DOHH2 (cell line): Measurements from ENCODE around the gene SLC6A20.

Experiments
- H3F3A ChIP-seq: fragments of 200-600 bp; sonication (generic), shearing (Covaris generic); 2 replicates; pipeline ENCODE4 v1.6.0; 2016; ENCODE audit warnings: antibody characterized with exemption, mild to moderate bottlenecking; ENCODE audit not compliant: control insufficient read depth, insufficient read depth
- H3K27ac ChIP-seq: fragments of 200-600 bp; sonication (generic); 2 replicates; pipeline ENCODE4 v1.5.1; 2014; ENCODE audit warnings: low read depth, mild to moderate bottlenecking, low read length, moderate library complexity
- H3K27me3 ChIP-seq: fragments of 200-600 bp; sonication (generic); 2 replicates; pipeline ENCODE4 v1.6.1; 2014; ENCODE audit warnings: mild to moderate bottlenecking, low read length, mixed read lengths; ENCODE audit not compliant: control insufficient read depth
- H3K36me3 ChIP-seq: fragments of 200-600 bp; sonication (generic); 2 replicates; pipeline ENCODE4 v1.6.1; 2014; ENCODE audit warnings: mild to moderate bottlenecking, low read length, moderate library complexity, mixed read lengths; ENCODE audit not compliant: control insufficient read depth
- H3K4me1 ChIP-seq: fragments of 200-600 bp; sonication (generic); 2 replicates; pipeline ENCODE4 v1.6.1; 2014; ENCODE audit warnings: mild to moderate bottlenecking, low read length, mixed read lengths; ENCODE audit not compliant: control insufficient read depth
- H3K4me2 ChIP-seq: fragments of 200-600 bp; sonication (generic); 2 replicates; pipeline ENCODE4 v1.6.0; 2014; ENCODE audit warnings: mild to moderate bottlenecking, low read length, moderate library complexity
- H3K4me3 ChIP-seq: fragments of 200-600 bp; sonication (generic); 2 replicates; pipeline ENCODE4 v1.5.1; 2014; ENCODE audit warnings: mild to moderate bottlenecking, low read length, mixed read lengths
- H3K79me2 ChIP-seq: fragments of 200-600 bp; sonication (generic); 2 replicates; pipeline ENCODE4 v1.6.1; 2014; ENCODE audit warnings: mild to moderate bottlenecking, low read length, mixed read lengths; ENCODE audit not compliant: control insufficient read depth
- H3K9me2 ChIP-seq: fragments of 200-600 bp; sonication (generic); replicated peaks from 2 replicates; pipeline ENCODE4 v1.6.1; 2014; ENCODE audit warnings: mild to moderate bottlenecking, low read length, mixed read lengths; ENCODE audit not compliant: control insufficient read depth
- H3K9me3 ChIP-seq: fragments of 200-600 bp; sonication (generic); 2 replicates; pipeline ENCODE4 v1.6.1; 2014; ENCODE audit warnings: antibody characterized with exemption, low read length, mixed read lengths; ENCODE audit not compliant: control insufficient read depth, insufficient read depth
- H4K20me1 ChIP-seq: fragments of 200-600 bp; sonication (generic); 2 replicates; pipeline ENCODE4 v1.6.0; 2014; ENCODE audit warnings: low read depth, mild to moderate bottlenecking, antibody characterized with exemption, low read length, moderate library complexity; ENCODE audit not compliant: control insufficient read depth, insufficient read depth
- CTCF ChIP-seq: fragments of 200-600 bp; sonication (generic); IDR thresholded peaks from one replicate; pipeline ENCODE4 v1.5.1; 2014; ENCODE audit warnings: antibody characterized with exemption, mild to moderate bottlenecking, low read depth, low read length; ENCODE audit not compliant: poor library complexity, severe bottlenecking
- EZH2phosphoT487 ChIP-seq: fragments of 200-600 bp; sonication (generic); IDR thresholded peaks from 2 replicates; pipeline ENCODE4 v1.6.1; 2017; ENCODE audit warnings: borderline replicate concordance, mild to moderate bottlenecking, antibody characterized with exemption, low read length, moderate library complexity, mixed read lengths

SLC6A20 gene

GRCh38 chr3:45779746-45780735 lies 16.3 kb downstream of the SLC6A20 start:
- Histone ChIP-seq H3K27me3 (no peaks in the 10 kb centered on the region), H3K4me3 (no peak overlapping the region), H3K27ac (no peak overlapping the region), H3K36me3 (no peaks in the 10 kb centered on the region), H3K4me2 (no peak overlapping the region), H3K4me1 (no peaks in the 10 kb centered on the region), H3K9me3 (no peaks in the 10 kb centered on the region), H3F3A (no peaks in the 10 kb centered on the region), H3K9me2 (no peaks in the 10 kb centered on the region), H3K79me2 (no peaks in the 10 kb centered on the region), H4K20me1 (no peaks in the 10 kb centered on the region)
- TF ChIP-seq EZH2phosphoT487 (no peak), CTCF (no peak)

DNA sequence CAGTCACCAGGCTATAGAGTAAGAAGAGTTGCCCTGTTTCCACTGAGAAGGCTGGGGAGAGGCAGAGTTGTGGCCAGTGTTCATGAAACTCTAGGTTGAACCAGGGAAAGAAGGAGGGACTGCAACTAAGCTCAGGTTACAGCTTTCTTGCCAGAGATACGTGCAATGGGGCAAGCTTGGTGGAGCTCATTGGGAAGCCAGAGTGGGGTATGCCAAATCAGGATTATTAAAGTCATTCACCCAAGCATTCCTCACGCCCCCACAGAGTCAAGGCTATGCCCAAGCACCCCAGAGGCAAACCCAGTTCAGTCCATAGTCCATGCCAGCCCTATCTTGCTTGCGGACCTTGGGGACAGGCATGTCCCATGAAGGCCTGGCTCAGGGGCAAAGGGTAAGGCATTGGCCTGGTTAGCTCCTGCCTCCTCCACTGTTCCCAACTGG lies 17.6 kb downstream of the SLC6A20 start:
- Histone ChIP-seq H3K79me2 (no peaks in the 10 kb centered on the region), H3K36me3 (no peaks in the 10 kb centered on the region), H3K4me2 (no peak overlapping the region), H3K4me1 (no peaks in the 10 kb centered on the region), H3K27ac (no peak overlapping the region), H3K27me3 (no peaks in the 10 kb centered on the region), H3K9me3 (no peaks in the 10 kb centered on the region), H3F3A (no peaks in the 10 kb centered on the region), H3K4me3 (no peak overlapping the region), H3K9me2 (no peaks in the 10 kb centered on the region), H4K20me1 (no peaks in the 10 kb centered on the region)
- TF ChIP-seq CTCF: no peak

DNA sequence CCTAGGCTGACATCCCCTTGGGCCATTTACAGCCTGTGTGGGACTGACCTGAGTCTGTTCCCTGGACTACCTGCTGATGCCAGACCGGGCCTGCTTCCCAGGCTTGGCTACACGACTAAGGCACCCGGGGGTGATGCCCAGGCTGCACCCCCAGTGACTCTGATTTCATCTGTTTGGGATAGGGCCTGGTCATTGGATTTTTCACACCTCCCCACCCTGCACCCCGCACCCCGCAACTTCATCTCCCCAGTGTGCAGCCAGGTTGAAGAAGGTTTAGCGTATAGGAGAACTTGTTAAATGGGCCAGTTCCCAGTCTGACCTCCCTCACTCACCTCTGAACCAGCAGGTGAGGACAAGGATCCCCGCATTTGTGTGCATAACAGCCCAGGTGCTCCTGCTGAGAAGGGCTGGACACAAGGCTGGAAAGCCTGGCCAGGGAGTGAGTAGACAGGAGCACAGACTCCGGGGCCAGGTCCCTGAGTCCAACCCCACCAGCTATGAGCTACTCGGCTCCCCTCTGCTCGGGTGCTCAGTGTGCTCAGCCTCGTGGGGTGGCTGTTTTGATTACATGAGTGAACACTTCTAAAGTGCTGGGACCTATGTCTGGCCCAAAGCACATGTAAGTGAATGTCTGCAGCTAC lies 18.5 kb downstream of the SLC6A20 start:
- no peaks in the 10 kb centered on the region for H4K20me1 ChIP-seq
- no peaks in the 10 kb centered on the region for H3F3A ChIP-seq
- H3K36me3 ChIP-seq: no peaks in the 10 kb centered on the region
- no peaks in the 10 kb centered on the region for H3K9me2 ChIP-seq
- no peaks in the 10 kb centered on the region for H3K27me3 ChIP-seq
- no peaks in the 10 kb centered on the region for H3K9me3 ChIP-seq
- H3K4me1 ChIP-seq: no peaks in the 10 kb centered on the region
- H3K79me2 ChIP-seq: no peaks in the 10 kb centered on the region
- H3K27ac ChIP-seq: no peak overlapping the region
- H3K4me2 ChIP-seq: no peak overlapping the region
- no peak for TF ChIP-seq EZH2phosphoT487
- no peak for TF ChIP-seq CTCF
- no peak overlapping the region for H3K4me3 ChIP-seq
